WTC11 (cell line): ENCODE results near the gene TNS3. TPM values are rescaled to one million over a fixed set of nuclear protein-coding genes. Genes with fewer than 3 reads are reported as not detected.

Source experiments
- ATAC-seq: fragments of 200-7000 bp; cut with Tn5 transposase; 2 replicates; pipeline ENCODE4 v1.10.0; 2021; ENCODE audit warnings: mild to moderate bottlenecking, moderate library complexity
- CTCF ChIA-PET: fragments of 300-600 bp; sonication (Branson Sonifier 250); formaldehyde crosslinking; loops from one replicate; lab custom pipeline; 2021; ENCODE audit warnings: antibody characterized with exemption; lab: Charles Lee
- POLR2A ChIA-PET: fragments of 350-600 bp; sonication (Branson Sonifier 250); formaldehyde crosslinking; loops from one replicate; lab custom pipeline; 2021; ENCODE audit warnings: antibody characterized with exemption; lab: Charles Lee
- DNase-seq: peaks from one replicate; pipeline ENCODE4 v3.0.0; 2021; ENCODE audit warnings: low spot score
- H3K27ac Mint-ChIP-seq: 2 replicates; pipeline ENCODE4 v1.8.0; 2021; ENCODE audit warnings: mixed read lengths
- H3K27me3 Mint-ChIP-seq: 2 replicates; pipeline ENCODE4 v1.8.0; 2021; ENCODE audit warnings: low read depth, mild to moderate bottlenecking, moderate library complexity, mixed read lengths
- H3K36me3 Mint-ChIP-seq: 2 replicates; pipeline ENCODE4 v1.8.0; 2021; ENCODE audit warnings: mixed read lengths
- H3K4me1 Mint-ChIP-seq: 2 replicates; pipeline ENCODE4 v1.8.0; 2022; ENCODE audit warnings: mixed read lengths
- H3K4me3 Mint-ChIP-seq: 2 replicates; pipeline ENCODE4 v1.8.0; 2021; ENCODE audit warnings: mild to moderate bottlenecking, moderate library complexity, mixed read lengths
- H3K9me3 Mint-ChIP-seq: 2 replicates; pipeline ENCODE4 v1.8.0; 2021; ENCODE audit warnings: mixed read lengths
- ARID4B ChIP-seq: sonication (generic); formaldehyde crosslinking; IDR thresholded peaks from 2 replicates; pipeline ENCODE4 v1.8.0; 2023; ENCODE audit warnings: missing genetic modification reagents, mild to moderate bottlenecking, borderline replicate concordance
- ATF6 ChIP-seq: sonication (generic); formaldehyde crosslinking; IDR thresholded peaks from 2 replicates; pipeline ENCODE4 v1.8.1; 2023; ENCODE audit warnings: mild to moderate bottlenecking, missing genetic modification reagents
- CDX4 ChIP-seq: fragments of 250-450 bp; sonication (Bioruptor Pico); IDR thresholded peaks from 2 replicates; pipeline ENCODE4 v1.9.0; 2021; ENCODE audit warnings: moderate library complexity, mild to moderate bottlenecking, inconsistent platforms, borderline replicate concordance
- CREM ChIP-seq: sonication (generic); formaldehyde crosslinking; IDR thresholded peaks from 2 replicates; pipeline ENCODE4 v1.8.1; 2022; ENCODE audit warnings: mild to moderate bottlenecking, missing genetic modification reagents, moderate library complexity
- EMX1 ChIP-seq: fragments of 250-450 bp; sonication (Bioruptor Pico); IDR thresholded peaks from 2 replicates; pipeline ENCODE4 v1.8.0; 2021; ENCODE audit warnings: mild to moderate bottlenecking
- ETV6 ChIP-seq: sonication (generic); formaldehyde crosslinking; IDR thresholded peaks from 2 replicates; pipeline ENCODE4 v1.8.1; 2022; ENCODE audit warnings: mild to moderate bottlenecking, missing genetic modification reagents
- FOXP4 ChIP-seq: sonication (generic); formaldehyde crosslinking; IDR thresholded peaks from 2 replicates; pipeline ENCODE4 v1.8.0; 2022; ENCODE audit warnings: mild to moderate bottlenecking, missing genetic modification reagents
- IRF1 ChIP-seq: sonication (generic); formaldehyde crosslinking; IDR thresholded peaks from 2 replicates; pipeline ENCODE4 v1.8.0; 2023; ENCODE audit warnings: missing genetic modification reagents
- KAT7 ChIP-seq: sonication (generic); formaldehyde crosslinking; IDR thresholded peaks from 2 replicates; pipeline ENCODE4 v1.8.1; 2023; ENCODE audit warnings: missing genetic modification reagents, mild to moderate bottlenecking, borderline replicate concordance
- NR3C1 ChIP-seq: sonication (generic); formaldehyde crosslinking; conservative IDR thresholded peaks from 2 replicates; pipeline ENCODE4 v1.8.1; 2023; ENCODE audit warnings: low read depth, mild to moderate bottlenecking, missing genetic modification reagents
- PRRX2 ChIP-seq: fragments of 250-450 bp; sonication (Bioruptor Pico); IDR thresholded peaks from 2 replicates; pipeline ENCODE4 v1.8.0; 2021; ENCODE audit warnings: mild to moderate bottlenecking
- SOX15 ChIP-seq: fragments of 250-450 bp; sonication (Bioruptor Pico); IDR thresholded peaks from 2 replicates; pipeline ENCODE4 v1.9.0; 2021; ENCODE audit warnings: mild to moderate bottlenecking
- ZNF121 ChIP-seq: sonication (generic); formaldehyde crosslinking; IDR thresholded peaks from 2 replicates; pipeline ENCODE4 v1.8.0; 2023; ENCODE audit warnings: missing genetic modification reagents
- ZNF138 ChIP-seq: sonication (generic); formaldehyde crosslinking; conservative IDR thresholded peaks from 2 replicates; pipeline ENCODE4 v1.8.1; 2022; ENCODE audit warnings: mild to moderate bottlenecking, moderate library complexity, missing genetic modification reagents
- ZNF416 ChIP-seq: fragments of 250-450 bp; sonication (Bioruptor Pico); IDR thresholded peaks from 2 replicates; pipeline ENCODE4 v1.9.0; 2021; ENCODE audit warnings: mild to moderate bottlenecking, inconsistent platforms
- ZNF671 ChIP-seq: fragments of 250-450 bp; sonication (Bioruptor Pico); IDR thresholded peaks from 2 replicates; pipeline ENCODE4 v1.8.0; 2021; ENCODE audit warnings: mild to moderate bottlenecking
- total RNA-seq: library from RNA; stranded (reverse); gene quantifications from 3 replicates; pipeline ENCODE4 v1.2.3, GENCODE V29; 2021
- TF ChIP-seq, protein P1 (sequence below): sonication (generic); formaldehyde crosslinking; IDR thresholded peaks from 2 replicates; pipeline ENCODE4 v1.8.1; 2023; ENCODE audit warnings: mild to moderate bottlenecking, missing genetic modification reagents, borderline replicate concordance
- TF ChIP-seq, protein P2 (sequence below): fragments of 250-450 bp; sonication (Bioruptor Pico); IDR thresholded peaks from 2 replicates; pipeline ENCODE4 v1.8.0; 2021; ENCODE audit warnings: mild to moderate bottlenecking
- TF ChIP-seq, protein P3 (sequence below): sonication (generic); formaldehyde crosslinking; IDR thresholded peaks from 2 replicates; pipeline ENCODE4 v1.8.1; 2023; ENCODE audit warnings: mild to moderate bottlenecking, missing genetic modification reagents, moderate library complexity

TNS3 gene
- total RNA-seq, 1 experiment from 2014 or later: 37.7 TPM

GRCh38 chr7:47281966-47282643 lies 299.8 kb downstream of the TNS3 start:
- no peaks in the 10 kb centered on the region; the same call in 1 of the 2 replicates for H3K9me3 Mint-ChIP-seq
- CTCF ChIA-PET: interaction anchor here (1.4 to 3.1 kb wide), 2 partner anchors 16 to 19 kb away, joined by 3 to 11 read pairs; no protein-coding TSS in a partner anchor
- POLR2A ChIA-PET: no interaction called here
- H3K36me3 Mint-ChIP-seq: peaks cover 27% of the 10 kb centered on the region
- DNase-seq (no peak), ATAC-seq (no peak)
- TF ChIP-seq FOXP4 (no peak), SOX15 (CRISPR knock-in tag) (no peak), ZNF121 (CRISPR knock-in tag) (no peak), CREM (CRISPR knock-in tag) (no peak), ZNF416 (no peak), ETV6 (no peak), IRF1 (CRISPR knock-in tag) (no peak), CDX4 (no peak), ZNF671 (CRISPR knock-in tag) (no peak), NR3C1 (no peak), PRRX2 (CRISPR knock-in tag) (no peak)
- TF ChIP-seq, protein P1, sequence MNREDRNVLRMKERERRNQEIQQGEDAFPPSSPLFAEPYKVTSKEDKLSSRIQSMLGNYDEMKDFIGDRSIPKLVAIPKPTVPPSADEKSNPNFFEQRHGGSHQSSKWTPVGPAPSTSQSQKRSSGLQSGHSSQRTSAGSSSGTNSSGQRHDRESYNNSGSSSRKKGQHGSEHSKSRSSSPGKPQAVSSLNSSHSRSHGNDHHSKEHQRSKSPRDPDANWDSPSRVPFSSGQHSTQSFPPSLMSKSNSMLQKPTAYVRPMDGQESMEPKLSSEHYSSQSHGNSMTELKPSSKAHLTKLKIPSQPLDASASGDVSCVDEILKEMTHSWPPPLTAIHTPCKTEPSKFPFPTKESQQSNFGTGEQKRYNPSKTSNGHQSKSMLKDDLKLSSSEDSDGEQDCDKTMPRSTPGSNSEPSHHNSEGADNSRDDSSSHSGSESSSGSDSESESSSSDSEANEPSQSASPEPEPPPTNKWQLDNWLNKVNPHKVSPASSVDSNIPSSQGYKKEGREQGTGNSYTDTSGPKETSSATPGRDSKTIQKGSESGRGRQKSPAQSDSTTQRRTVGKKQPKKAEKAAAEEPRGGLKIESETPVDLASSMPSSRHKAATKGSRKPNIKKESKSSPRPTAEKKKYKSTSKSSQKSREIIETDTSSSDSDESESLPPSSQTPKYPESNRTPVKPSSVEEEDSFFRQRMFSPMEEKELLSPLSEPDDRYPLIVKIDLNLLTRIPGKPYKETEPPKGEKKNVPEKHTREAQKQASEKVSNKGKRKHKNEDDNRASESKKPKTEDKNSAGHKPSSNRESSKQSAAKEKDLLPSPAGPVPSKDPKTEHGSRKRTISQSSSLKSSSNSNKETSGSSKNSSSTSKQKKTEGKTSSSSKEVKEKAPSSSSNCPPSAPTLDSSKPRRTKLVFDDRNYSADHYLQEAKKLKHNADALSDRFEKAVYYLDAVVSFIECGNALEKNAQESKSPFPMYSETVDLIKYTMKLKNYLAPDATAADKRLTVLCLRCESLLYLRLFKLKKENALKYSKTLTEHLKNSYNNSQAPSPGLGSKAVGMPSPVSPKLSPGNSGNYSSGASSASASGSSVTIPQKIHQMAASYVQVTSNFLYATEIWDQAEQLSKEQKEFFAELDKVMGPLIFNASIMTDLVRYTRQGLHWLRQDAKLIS: no peak
- TF ChIP-seq, protein P2, sequence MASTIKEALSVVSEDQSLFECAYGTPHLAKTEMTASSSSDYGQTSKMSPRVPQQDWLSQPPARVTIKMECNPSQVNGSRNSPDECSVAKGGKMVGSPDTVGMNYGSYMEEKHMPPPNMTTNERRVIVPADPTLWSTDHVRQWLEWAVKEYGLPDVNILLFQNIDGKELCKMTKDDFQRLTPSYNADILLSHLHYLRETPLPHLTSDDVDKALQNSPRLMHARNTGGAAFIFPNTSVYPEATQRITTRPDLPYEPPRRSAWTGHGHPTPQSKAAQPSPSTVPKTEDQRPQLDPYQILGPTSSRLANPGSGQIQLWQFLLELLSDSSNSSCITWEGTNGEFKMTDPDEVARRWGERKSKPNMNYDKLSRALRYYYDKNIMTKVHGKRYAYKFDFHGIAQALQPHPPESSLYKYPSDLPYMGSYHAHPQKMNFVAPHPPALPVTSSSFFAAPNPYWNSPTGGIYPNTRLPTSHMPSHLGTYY (CRISPR knock-in tag): no peak
- TF ChIP-seq, protein P3, sequence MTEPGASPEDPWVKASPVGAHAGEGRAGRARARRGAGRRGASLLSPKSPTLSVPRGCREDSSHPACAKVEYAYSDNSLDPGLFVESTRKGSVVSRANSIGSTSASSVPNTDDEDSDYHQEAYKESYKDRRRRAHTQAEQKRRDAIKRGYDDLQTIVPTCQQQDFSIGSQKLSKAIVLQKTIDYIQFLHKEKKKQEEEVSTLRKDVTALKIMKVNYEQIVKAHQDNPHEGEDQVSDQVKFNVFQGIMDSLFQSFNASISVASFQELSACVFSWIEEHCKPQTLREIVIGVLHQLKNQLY (CRISPR knock-in tag): no peak
- peak overlapping the region; percentile 68; the same call in 1 of the 2 replicates for H3K27ac Mint-ChIP-seq
- no peaks in the 10 kb centered on the region for H3K4me1 Mint-ChIP-seq
- no peak overlapping the region for H3K4me3 Mint-ChIP-seq
- H3K27me3 Mint-ChIP-seq: no peaks in the 10 kb centered on the region

- POLR2A ChIA-PET: no interaction called here
- H3K9me3 Mint-ChIP-seq: no peaks in the 10 kb centered on the region; the same call in 1 of the 2 replicates
- H3K4me3 Mint-ChIP-seq: no peak overlapping the region
- CTCF ChIA-PET: interaction anchor here (1.4 to 3.1 kb wide), 2 partner anchors 15 to 20 kb away, joined by 3 to 11 read pairs; no protein-coding TSS in a partner anchor
- no peaks in the 10 kb centered on the region for H3K27me3 Mint-ChIP-seq
- H3K27ac Mint-ChIP-seq: no peak overlapping the region
- H3K36me3 Mint-ChIP-seq: peaks cover 27% of the 10 kb centered on the region
- H3K4me1 Mint-ChIP-seq: no peaks in the 10 kb centered on the region
- DNase-seq (no peak), ATAC-seq (no peak)
- TF ChIP-seq ARID4B (CRISPR knock-in tag) (no peak), PRRX2 (CRISPR knock-in tag) (no peak), ZNF138 (CRISPR knock-in tag) (no peak), KAT7 (no peak), EMX1 (CRISPR knock-in tag) (no peak), ATF6 (no peak)
Observed at GRCh38 chr7:47281161-47281560, 300.8 kb downstream of the TNS3 start.
